IPS DF 6.9 (cell line): Measurements from ENCODE around the gene C5AR1.
"Not testable (repeated sequence)": the region's sequence is repeated elsewhere in the genome, so short reads cannot be mapped to it uniquely, and the experiment has no call there.

Source experiments
- DNase-seq: peaks from one replicate; pipeline ENCODE4 v3.0.0-alpha.2; 2013; ENCODE audit warnings: low read depth, low spot score
- H3K27ac ChIP-seq: one replicate; pipeline ENCODE4 v1.5.1; 2013; ENCODE audit warnings: low read length, control low read depth
- H3K27me3 ChIP-seq: 2 replicates; pipeline ENCODE4 v1.6.1; 2013; ENCODE audit warnings: mild to moderate bottlenecking, low read length; ENCODE audit not compliant: control insufficient read depth, insufficient read depth
- H3K36me3 ChIP-seq: 2 replicates; pipeline ENCODE4 v1.6.1; 2013; ENCODE audit warnings: low read length; ENCODE audit not compliant: control insufficient read depth, insufficient read depth
- H3K4me1 ChIP-seq: 2 replicates; pipeline ENCODE4 v1.6.1; 2013; ENCODE audit warnings: low read length; ENCODE audit not compliant: control insufficient read depth, insufficient read depth
- H3K4me3 ChIP-seq: 2 replicates; pipeline ENCODE4 v1.5.1; 2013; ENCODE audit warnings: mild to moderate bottlenecking, low read length
- H3K9me3 ChIP-seq: 2 replicates; pipeline ENCODE4 v1.6.1; 2013; ENCODE audit warnings: low read length, inconsistent platforms; ENCODE audit not compliant: control insufficient read depth, insufficient read depth
- WGBS: extraction: QIAGEN DNeasy Blood & Tissue Kit; methylation state at CpG from one replicate; pipeline ENCODE4 v1.1.7; 2013; ENCODE audit warnings: mixed read lengths, missing lambda C conversion rate; ENCODE audit not compliant: insufficient read length, insufficient coverage; 5-methylcytosine and 5-hydroxymethylcytosine counted together

Gene C5AR1

DNA sequence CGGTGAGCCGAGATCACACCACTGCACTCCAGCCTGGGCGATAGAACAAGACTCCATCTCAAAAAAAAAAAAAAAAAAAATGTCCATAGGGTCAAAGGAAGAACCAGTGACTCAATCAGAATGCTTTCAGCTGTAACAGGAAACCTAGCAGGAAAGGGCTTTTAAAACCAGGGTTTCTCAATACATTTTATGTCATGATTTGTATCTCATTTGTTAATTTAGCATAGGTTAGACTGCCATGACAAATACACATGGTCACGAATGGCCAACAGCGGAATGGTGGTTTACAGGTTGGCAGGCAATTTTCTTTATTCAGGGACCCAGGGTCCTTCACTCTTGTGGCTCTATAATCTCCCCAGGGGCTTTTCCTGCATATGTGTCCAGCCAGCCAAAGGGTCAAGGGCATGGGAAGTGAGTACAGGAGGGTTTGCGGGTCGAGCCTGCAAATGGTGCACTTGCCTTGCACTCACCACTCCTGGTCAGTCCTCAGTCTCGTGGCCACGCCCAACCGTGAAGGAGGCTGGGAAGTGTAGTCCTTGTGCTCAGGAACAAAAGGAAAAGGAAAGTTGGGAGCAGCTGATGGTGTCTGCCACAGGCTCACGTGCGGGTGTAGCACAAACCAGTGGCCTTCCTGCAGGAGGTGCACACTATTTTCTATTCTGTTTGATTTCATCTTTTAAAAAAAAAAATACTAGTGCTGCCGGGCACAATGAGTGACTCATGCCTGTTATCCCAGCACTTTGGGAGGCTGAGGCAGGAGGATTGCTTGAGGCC is 54.3 kb downstream of the C5AR1 start:
- Histone ChIP-seq H3K9me3 (no peaks in the 10 kb centered on the region), H3K27ac (no peak overlapping the region), H3K27me3 (no peaks in the 10 kb centered on the region), H3K36me3 (peaks cover 30% of the 10 kb centered on the region; the same call in 1 of the 2 replicates), H3K4me3 (no peak overlapping the region), H3K4me1 (no peaks in the 10 kb centered on the region)
- no peak for DNase-seq
- no CpG with 5 or more reads among the region's 13 CpGs for WGBS

DNA sequence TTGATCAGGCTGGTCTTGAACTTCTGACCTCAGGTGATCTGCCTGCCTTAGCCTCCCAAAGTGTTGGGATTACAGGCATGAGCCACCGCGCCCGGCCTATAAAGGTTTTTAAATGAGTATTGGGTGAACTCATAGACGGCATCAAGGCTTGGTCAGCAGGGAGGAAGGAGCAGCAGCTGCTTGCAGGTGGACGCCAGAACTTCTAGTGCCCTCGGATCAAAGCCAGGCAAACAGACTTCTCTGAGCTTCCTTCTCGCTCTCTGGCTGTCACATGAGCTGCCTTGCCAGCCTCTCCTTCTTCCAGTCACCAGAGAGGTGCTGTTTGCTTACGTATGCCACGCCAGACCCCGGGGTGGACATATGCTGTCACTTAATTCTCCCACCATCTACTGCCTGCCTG is 55.8 kb downstream of the C5AR1 start:
- H3K36me3 ChIP-seq: peaks cover 36% of the 10 kb centered on the region
- not testable (repeated sequence) for H3K27me3 ChIP-seq, H3K27ac ChIP-seq, H3K4me1 ChIP-seq, DNase-seq, H3K9me3 ChIP-seq, H3K4me3 ChIP-seq
- no CpG with 5 or more reads among the region's 10 CpGs for WGBS

DNA sequence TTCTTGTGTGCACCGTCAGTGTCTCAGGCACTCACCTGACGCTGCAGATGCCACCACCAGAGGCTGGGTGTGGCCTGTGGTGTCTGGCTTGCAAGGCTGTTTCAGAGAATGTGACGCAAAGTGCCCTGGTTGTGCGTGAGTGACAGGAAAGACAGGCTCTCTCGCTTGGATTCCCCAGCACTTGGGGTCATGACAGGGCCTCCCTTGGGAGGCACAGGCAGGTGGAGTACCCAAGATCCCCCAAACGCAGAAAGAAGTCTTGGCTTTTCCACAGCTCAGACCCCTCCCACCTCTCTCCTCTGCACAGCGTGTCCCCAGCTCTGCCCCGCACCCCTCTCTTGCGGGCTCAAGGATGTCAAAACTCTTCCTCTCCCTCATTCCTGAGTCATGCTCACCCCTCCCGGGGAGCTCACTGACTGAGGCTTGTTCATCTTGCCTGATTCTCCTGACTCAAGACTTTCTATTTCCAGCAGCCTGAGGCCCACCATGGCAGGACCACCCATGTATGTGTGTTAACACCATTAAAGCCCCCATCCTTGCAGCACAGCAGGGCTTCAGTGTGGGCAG is 60.5 kb downstream of the C5AR1 start:
- no peaks in the 10 kb centered on the region for H3K4me1 ChIP-seq
- H3K4me3 ChIP-seq: no peak overlapping the region
- H3K36me3 ChIP-seq: peaks cover 51% of the 10 kb centered on the region
- H3K9me3 ChIP-seq: no peaks in the 10 kb centered on the region
- WGBS: no CpG with 5 or more reads among the region's 10 CpGs
- DNase-seq: no peak
- H3K27ac ChIP-seq: no peak overlapping the region
- no peaks in the 10 kb centered on the region for H3K27me3 ChIP-seq

DNA sequence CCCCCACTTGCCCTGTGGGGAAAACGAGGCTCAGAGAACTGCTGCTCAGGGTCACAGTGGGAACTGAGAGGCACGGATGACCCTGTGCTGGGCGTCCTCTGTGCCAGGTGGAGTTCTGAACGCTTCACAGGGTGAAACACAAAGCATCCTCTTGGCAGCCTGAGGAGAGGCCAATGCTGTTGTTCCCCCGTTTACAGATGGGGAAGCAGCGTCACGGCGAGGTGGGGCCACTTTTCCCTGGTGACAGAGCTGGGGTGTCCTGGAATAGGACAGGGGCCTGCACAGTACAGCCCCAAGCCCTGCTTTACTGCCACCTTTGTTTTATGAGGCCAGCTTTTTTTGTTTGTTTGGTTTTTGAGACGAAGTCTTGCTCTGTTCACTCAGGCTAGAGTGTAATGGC is 61.6 kb downstream of the C5AR1 start:
- H3K4me1 ChIP-seq: no peaks in the 10 kb centered on the region
- no peaks in the 10 kb centered on the region for H3K27me3 ChIP-seq
- WGBS: no CpG with 5 or more reads among the region's 9 CpGs
- no peak for DNase-seq
- no peaks in the 10 kb centered on the region for H3K9me3 ChIP-seq
- no peak overlapping the region for H3K4me3 ChIP-seq
- peaks cover 57% of the 10 kb centered on the region for H3K36me3 ChIP-seq
- no peak overlapping the region for H3K27ac ChIP-seq
